Colonic mucosa (tissue), 4 donors: ENCODE measurements around the gene TARS3. TPM values are rescaled to one million over a fixed set of nuclear protein-coding genes. Genes with fewer than 3 reads are reported as not detected.
"Not testable (repeated sequence)": the region's sequence is repeated elsewhere in the genome, so short reads cannot be mapped to it uniquely, and the experiment has no call there.

Source experiments
- DNase-seq: peaks from one replicate; pipeline ENCODE4 v3.0.0-alpha.2; 2020
- H3K27ac ChIP-seq: fragments of 200-600 bp; one replicate; pipeline ENCODE4 v1.8.0; 2021
- H3K27me3 ChIP-seq: fragments of 200-600 bp; one replicate; pipeline ENCODE4 v1.8.0; 2021
- H3K36me3 ChIP-seq: fragments of 200-600 bp; one replicate; pipeline ENCODE4 v1.8.0; 2021
- H3K4me1 ChIP-seq: fragments of 200-600 bp; one replicate; pipeline ENCODE4 v1.8.0; 2021; ENCODE audit warnings: mild to moderate bottlenecking
- H3K4me3 ChIP-seq: fragments of 200-600 bp; one replicate; pipeline ENCODE4 v1.8.0; 2021
- H3K9ac ChIP-seq, 2 donors: one replicate each; pipeline ENCODE4 v1.7.0; 2013; ENCODE audit warnings: control low read depth in 2 of 2, low read depth in 2 of 2, low read length in 2 of 2
- H3K9me3 ChIP-seq: fragments of 200-600 bp; one replicate; pipeline ENCODE4 v1.8.0; 2021
- CTCF ChIP-seq: fragments of 200-600 bp; IDR thresholded peaks from one replicate; pipeline ENCODE4 v1.8.0; 2022; ENCODE audit warnings: antibody characterized with exemption, mild to moderate bottlenecking
- intact Hi-C: fragments of 100-400 bp; cut with DNase I; formaldehyde crosslinking; loops from one replicate; pipeline ENCODE4 v1.14.1; 2022
- total RNA-seq, 2 donors: library from RNA; stranded (reverse); fragmentation: NEBNext Ultra II Directional in 1 of 2; extraction: Animal tissue kit (Norgen Biotek cat#: 25700) in 1 of 2; gene quantifications; one replicate each; pipeline ENCODE4 v1.2.1, GENCODE V29; 2021
- donor health status: healthy.
- donor health status: DM: no; HTN: no; CAD: no.
- donor health status: DM: no; HTN: no; CAD: no.

Gene TARS3
- total RNA-seq, 2 donors from 2014 or later = 8.7 to 8.8 TPM

GRCh38 chr15:101637919-101638318, 86.4 kb downstream of the TARS3 start:
- Histone ChIP-seq H3K9me3 (no peaks in the 10 kb centered on the region), H3K36me3 (no peaks in the 10 kb centered on the region), H3K27ac (no peak overlapping the region), H3K4me3 (no peak overlapping the region), H3K9ac (no peak overlapping the region), H3K4me1 (peaks cover 8% of the 10 kb centered on the region), H3K27me3 (no peaks in the 10 kb centered on the region)
- intact Hi-C loops = no loop called here
- no peak for DNase-seq
- TF ChIP-seq CTCF = no peak

- Histone ChIP-seq H3K4me3 (no peak overlapping the region), H3K4me1 (peaks cover 8% of the 10 kb centered on the region), H3K36me3 (no peaks in the 10 kb centered on the region), H3K27ac (no peak overlapping the region), H3K9me3 (no peaks in the 10 kb centered on the region), H3K9ac (no peak overlapping the region), H3K27me3 (no peaks in the 10 kb centered on the region)
- intact Hi-C loops = no loop called here
- peak; percentile 35 for DNase-seq
- no peak for TF ChIP-seq CTCF
These were observed 86.8 kb downstream of the TARS3 start for GRCh38 chr15:101637516-101637915.

GRCh38 chr15:101637038-101637437, 87.2 kb downstream of the TARS3 start:
- TF ChIP-seq CTCF = no peak
- no peak for DNase-seq
- Histone ChIP-seq H3K27me3 (no peaks in the 10 kb centered on the region), H3K9ac (no peak overlapping the region), H3K4me1 (peaks cover 8% of the 10 kb centered on the region), H3K4me3 (no peak overlapping the region), H3K9me3 (no peaks in the 10 kb centered on the region), H3K36me3 (no peaks in the 10 kb centered on the region), H3K27ac (no peak overlapping the region)
- intact Hi-C loops = no loop called here

DNA sequence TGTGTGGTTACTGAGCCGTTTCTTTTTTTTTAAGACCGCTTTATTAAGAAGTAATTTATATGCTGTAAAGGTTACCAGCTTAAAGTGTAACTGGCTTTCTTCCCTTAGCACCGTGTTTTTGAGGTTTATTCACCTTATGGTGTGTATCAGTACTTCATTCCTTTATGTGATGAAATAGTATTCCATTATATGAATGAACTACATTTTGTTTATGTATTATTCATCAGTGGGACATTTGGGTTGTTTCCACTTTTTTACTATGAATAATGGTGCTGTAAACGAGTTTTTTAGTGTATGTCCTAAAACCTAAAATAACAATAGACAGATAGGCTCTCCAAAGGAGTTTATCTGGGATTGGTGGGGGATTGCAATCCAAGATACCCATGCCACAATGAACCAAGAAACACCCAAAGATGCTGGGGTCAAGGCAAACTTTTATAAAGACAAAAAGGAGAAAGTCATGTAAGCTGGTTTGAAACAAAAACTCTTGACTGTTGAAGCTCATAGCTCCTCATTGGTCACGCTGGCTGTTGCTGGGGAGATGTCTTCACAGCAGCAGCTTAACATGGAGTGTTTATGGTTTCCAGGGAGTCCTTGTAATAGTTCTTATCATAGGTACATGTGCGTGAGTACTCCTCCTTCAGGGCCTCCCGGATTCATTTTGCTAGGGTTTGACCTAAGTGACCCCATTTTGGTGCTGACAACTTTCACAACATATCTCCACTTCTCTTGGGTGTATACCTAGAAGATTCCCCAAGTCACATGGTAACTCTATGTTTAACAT, 88.1 kb downstream of the TARS3 start:
- TF ChIP-seq CTCF = no peak
- intact Hi-C loops = no loop called here
- no peak for DNase-seq

GRCh38 chr15:101633356-101633755, 90.9 kb downstream of the TARS3 start:
- Histone ChIP-seq H3K36me3 (no peaks in the 10 kb centered on the region), H3K4me3 (no peak overlapping the region), H3K4me1 (peaks cover 5% of the 10 kb centered on the region), H3K9ac (no peak overlapping the region), H3K9me3 (no peaks in the 10 kb centered on the region), H3K27ac (no peak overlapping the region), H3K27me3 (no peaks in the 10 kb centered on the region)
- intact Hi-C loops = no loop called here
- DNase-seq = no peak
- no peak for TF ChIP-seq CTCF

More for the DNA sequence above, 88.1 kb downstream of the TARS3 start:
- Histone ChIP-seq H3K27ac (no peak overlapping the region), H3K9me3 (no peaks in the 10 kb centered on the region), H3K27me3 (no peaks in the 10 kb centered on the region), H3K36me3 (no peaks in the 10 kb centered on the region), H3K9ac (no peak overlapping the region), H3K4me3 (no peak overlapping the region), H3K4me1 (peaks cover 5% of the 10 kb centered on the region)

GRCh38 chr15:101626729-101627128, 97.5 kb downstream of the TARS3 start:
- H3K4me3 ChIP-seq, H3K27me3 ChIP-seq, H3K4me1 ChIP-seq, DNase-seq, H3K9ac ChIP-seq, intact Hi-C loops, H3K9me3 ChIP-seq, H3K36me3 ChIP-seq, H3K27ac ChIP-seq: not testable (repeated sequence)
